SU-DHL-6 (cell line): ENCODE measurements around the gene CDK6.

Experiments
- CTCF ChIP-seq: fragments of 200-600 bp; sonication (generic); IDR thresholded peaks from one replicate; pipeline ENCODE4 v1.5.1; 2017; ENCODE audit warnings: antibody characterized with exemption, mild to moderate bottlenecking, low read length, moderate library complexity; ENCODE audit not compliant: insufficient read depth, poor library complexity, severe bottlenecking
- EZH2phosphoT487 ChIP-seq: fragments of 200-600 bp; sonication (generic), shearing (Covaris generic); conservative IDR thresholded peaks from 2 replicates; pipeline ENCODE4 v1.6.1; 2018; ENCODE audit warnings: mild to moderate bottlenecking, antibody characterized with exemption, low read length, moderate library complexity, mixed read lengths

GRCh38 chr7:92685136-92686042, 151.0 kb downstream of the CDK6 start:
- TF ChIP-seq CTCF = no peak
- TF ChIP-seq EZH2phosphoT487 = no peak
